NCI-H128 (cell line): Measurements from ENCODE around the gene NSMF.
A peak's percentile ranks its signal among the peaks of the same experiment; 100 is the strongest.

ENCODE experiments used
- DNase-seq: peaks from one replicate; lab custom pipeline; 2025; ENCODE audit not compliant: unreplicated experiment; lab: John Stamatoyannopoulos, UW

Gene NSMF

GRCh38 chr9:137433349-137433915 lies 25.7 kb downstream of the NSMF start:
- no peak for DNase-seq

- no peak for DNase-seq
These were observed 26.3 kb downstream of the NSMF start for GRCh38 chr9:137432687-137433348.

GRCh38 chr9:137431416-137431931 lies 27.7 kb downstream of the NSMF start:
- DNase-seq: no peak

- no peak for DNase-seq
These were observed 28.3 kb downstream of the NSMF start for GRCh38 chr9:137430723-137431415.

- peak; percentile 66 for DNase-seq
These were observed 29.0 kb downstream of the NSMF start for GRCh38 chr9:137429974-137430722.

GRCh38 chr9:137429546-137429890 lies 29.6 kb downstream of the NSMF start:
- no peak for DNase-seq

GRCh38 chr9:137428841-137429545 lies 30.1 kb downstream of the NSMF start:
- no peak for DNase-seq

GRCh38 chr9:137428311-137428630 lies 30.9 kb downstream of the NSMF start:
- DNase-seq: no peak

- no peak for DNase-seq
These were observed 31.5 kb downstream of the NSMF start for GRCh38 chr9:137427454-137428310.

GRCh38 chr9:137426018-137426681 lies 33.0 kb downstream of the NSMF start:
- no peak for DNase-seq

GRCh38 chr9:137423514-137424291 lies 35.4 kb downstream of the NSMF start:
- DNase-seq: no peak

- peak; percentile 89 for DNase-seq
These were observed 36.3 kb downstream of the NSMF start, which contains the start of the genes EXD3 and NOXA1 for GRCh38 chr9:137422604-137423513. EXD3 (minus strand) TSS chr9:137423162; CDS start chr9:137395357, 27,805 bp downstream. NOXA1 (plus strand) TSS chr9:137423393; CDS start chr9:137423530, 137 bp downstream.

GRCh38 chr9:137421838-137422603 lies 37.1 kb downstream of the NSMF start:
- no peak for DNase-seq

GRCh38 chr9:137417161-137418021 lies 41.7 kb downstream of the NSMF start:
- DNase-seq: no peak

GRCh38 chr9:137416563-137417151 lies 42.5 kb downstream of the NSMF start:
- no peak for DNase-seq
